ENCODE results near the gene TBC1D22B.

GRCh38 chr6:37244430-37245310 is 12.9 kb upstream of the TBC1D22B start:
- TF ChIP-seq CTCF (IDR thresholded peaks at IDR 0.05), result no peak
- no peak for TF ChIP-seq POLR2A (IDR thresholded peaks at IDR 0.05)
